HepG2 (cell line): ENCODE measurements around the gene PCNX1. TPM values are rescaled to one million over a fixed set of nuclear protein-coding genes. Genes with fewer than 3 reads are reported as not detected.

Experiments
- ATAC-seq: fragments of 200-7000 bp; cut with Tn5 transposase; 3 replicates; pipeline ENCODE4 v1.9.1; 2020; ENCODE audit warnings: mild to moderate bottlenecking, moderate library complexity
- BruUV-seq: library from RNA; stranded (reverse); fragments of 400-500 nt; replicated peaks from 2 replicates; lab custom pipeline; 2021; lab: Mats Ljungman, UMichigan
- CTCF ChIA-PET: fragments of 300-600 bp; formaldehyde crosslinking; extraction: SDS; loops from one replicate; lab custom pipeline; 2021; ENCODE audit warnings: low total read pairs, inconsistent platforms, low intra/inter-chr PET ratio; lab: Yijun Ruan, JAX
- POLR2A ChIA-PET: fragments of 350-600 bp; sonication (Branson Sonifier 250); formaldehyde crosslinking; loops from one replicate; lab custom pipeline; 2020; ENCODE audit warnings: antibody characterized with exemption, inconsistent platforms; lab: Yijun Ruan, JAX
- DNase-seq: peaks from one replicate; pipeline ENCODE4 v3.0.0-alpha.2; 2015; ENCODE audit warnings: low spot score
- FAIRE-seq: peaks from 3 replicates; lab custom pipeline; 2011; peaks lifted over from hg19 to GRCh38; lab: Jason Lieb, UNC
- H2AFZ ChIP-seq: one replicate; pipeline ENCODE4 v1.6.1; 2011; ENCODE audit warnings: low read length, inconsistent platforms
- H3K27ac ChIP-seq: fragments of 300-600 bp; 3 replicates; pipeline ENCODE4 v1.8.0; 2011; ENCODE audit warnings: mixed run types, mild to moderate bottlenecking, mixed read lengths, low read length, inconsistent platforms; ENCODE audit not compliant: insufficient read depth; ENCODE audit errors: extremely low read length
- H3K27me3 ChIP-seq, 2 experiments: fragments of 200-600 bp in 1 of 2; 2 replicates in 1 of 2; 3 replicates in 1 of 2; pipeline versions ENCODE4 v1.6.0 to v1.8.0; 2011; ENCODE audit warnings: low read length in 2 of 2, mild to moderate bottlenecking in 2 of 2, moderate library complexity in 2 of 2, inconsistent platforms in 1 of 2; ENCODE audit not compliant: insufficient read depth in 2 of 2, control insufficient read depth in 1 of 2
- H3K36me3 ChIP-seq, 2 experiments: fragments of 200-600 bp in 1 of 2; replicated peaks in 1 of 2; 2 replicates in 1 of 2; 3 replicates in 1 of 2; pipeline versions ENCODE4 v1.5.1 to v1.8.0; 2011; ENCODE audit warnings: low read length in 2 of 2, inconsistent platforms in 1 of 2; ENCODE audit not compliant: insufficient read depth in 2 of 2, control insufficient read depth in 1 of 2
- H3K4me1 ChIP-seq: 2 replicates; pipeline ENCODE4 v1.5.1; 2012; ENCODE audit warnings: low read length, inconsistent platforms; ENCODE audit not compliant: insufficient read depth
- H3K4me2 ChIP-seq: 2 replicates; pipeline ENCODE4 v1.6.0; 2011; ENCODE audit warnings: low read depth, low read length, inconsistent platforms
- H3K4me3 ChIP-seq, 3 experiments: fragments of 200-600 bp in 1 of 3; sonication (generic), shearing (Covaris generic) in 1 of 3; replicated peaks in 1 of 3; 2 replicates each; pipeline ENCODE4 v1.5.1; 2011 to 2016; ENCODE audit warnings: low read length in 3 of 3, inconsistent platforms in 2 of 3, low read depth in 2 of 3, mild to moderate bottlenecking in 2 of 3, control low read depth in 1 of 3, mixed read lengths in 1 of 3; ENCODE audit not compliant: insufficient read depth in 1 of 3
- H3K79me2 ChIP-seq: one replicate; pipeline ENCODE4 v1.6.1; 2011; ENCODE audit warnings: low read length, inconsistent platforms; ENCODE audit not compliant: insufficient read depth
- H3K9ac ChIP-seq: 2 replicates; pipeline ENCODE4 v1.6.0; 2011; ENCODE audit warnings: mild to moderate bottlenecking, low read depth, low read length, inconsistent platforms; ENCODE audit not compliant: insufficient read depth
- H3K9me3 ChIP-seq: 2 replicates; pipeline ENCODE4 v1.5.1; 2012; ENCODE audit warnings: mild to moderate bottlenecking, low read length
- H4K20me1 ChIP-seq: 2 replicates; pipeline ENCODE4 v1.6.0; 2011; ENCODE audit warnings: inconsistent platforms, mild to moderate bottlenecking, low read length, moderate library complexity; ENCODE audit not compliant: insufficient read depth
- CBX1 ChIP-seq: IDR thresholded peaks from one replicate; pipeline ENCODE4 v1.6.1; 2016; ENCODE audit warnings: antibody characterized with exemption, low read depth
- ELF4 ChIP-seq: sonication (generic); formaldehyde crosslinking; IDR thresholded peaks from 2 replicates; pipeline ENCODE4 v1.5.0; 2020; ENCODE audit warnings: missing genetic modification reagents, mild to moderate bottlenecking, moderate library complexity, borderline replicate concordance
- HOXA7 ChIP-seq: sonication (generic); formaldehyde crosslinking; IDR thresholded peaks from 2 replicates; pipeline ENCODE4 v1.8.1; 2022; ENCODE audit warnings: mild to moderate bottlenecking, missing genetic modification reagents, moderate library complexity
- KDM5B ChIP-seq: sonication (generic); formaldehyde crosslinking; IDR thresholded peaks from 2 replicates; pipeline ENCODE4 v1.4.0; 2020; ENCODE audit warnings: missing genetic modification reagents, mild to moderate bottlenecking, borderline replicate concordance
- POGK ChIP-seq: sonication (generic); formaldehyde crosslinking; conservative IDR thresholded peaks from 2 replicates; pipeline ENCODE4 v1.8.0; 2022; ENCODE audit warnings: mild to moderate bottlenecking, moderate library complexity, missing genetic modification reagents
- ZNF20 ChIP-seq: sonication (generic); formaldehyde crosslinking; IDR thresholded peaks from 2 replicates; pipeline ENCODE4 v1.4.0; 2020; ENCODE audit warnings: mild to moderate bottlenecking, moderate library complexity, missing genetic modification reagents
- ZNF496 ChIP-seq: sonication (generic); formaldehyde crosslinking; IDR thresholded peaks from 2 replicates; pipeline ENCODE4 v1.8.1; 2023; ENCODE audit warnings: mild to moderate bottlenecking, moderate library complexity, missing genetic modification reagents; ENCODE audit not compliant: insufficient replicate concordance
- WGBS: methylation state at CpG from one replicate; pipeline ENCODE4 v1.1.6; 2017; ENCODE audit warnings: low lambda C conversion rate; 5-methylcytosine and 5-hydroxymethylcytosine counted together
- in situ Hi-C: cut with HindIII; loops from 2 replicates; pipeline ENCODE4 v1.10.0; 2017; ENCODE audit warnings: low pct_unique_long_range_greater_than_20kb; ENCODE audit not compliant: extremely low pct_ligation_motif_present
- intact Hi-C: fragments of 100-400 bp; cut with micrococcal nuclease; formaldehyde crosslinking; loops from one replicate; pipeline ENCODE4 v1.10.0; 2022; ENCODE audit not compliant: unreplicated experiment
- polyA plus RNA-seq, 8 experiments: library from polyadenylated mRNA; depleted of rRNA in 3 of 8; stranded (reverse) in 7 of 8; unstranded in 1 of 8; fragments of >200 nt; fragmentation: Illumina TruSeq in 4 of 8; extraction: Trizol in 4 of 8; gene quantifications; 2 replicates each; pipeline versions ENCODE4 v1.2.1 to v1.2.3, GENCODE V29; 2011 to 2016; ENCODE audit warnings: low read depth in 4 of 8, missing spikeins in 1 of 8, mixed read lengths in 1 of 8; ENCODE audit not compliant: insufficient read depth in 1 of 8
- total RNA-seq, 5 experiments: library from RNA; depleted of rRNA; stranded (reverse); fragments of >200 nt; fragmentation: Illumina TruSeq; extraction: Trizol; gene quantifications; 2 replicates each; pipeline ENCODE4 v1.2.3, GENCODE V29; 2016; ENCODE audit warnings: low read depth in 1 of 5

PCNX1 gene
- total and polyA plus RNA-seq, 2 of the 13 experiments (the other 11 are each of a cell fraction or from before 2014, with no cell fraction given) = 24.9 to 30.3 TPM

DNA sequence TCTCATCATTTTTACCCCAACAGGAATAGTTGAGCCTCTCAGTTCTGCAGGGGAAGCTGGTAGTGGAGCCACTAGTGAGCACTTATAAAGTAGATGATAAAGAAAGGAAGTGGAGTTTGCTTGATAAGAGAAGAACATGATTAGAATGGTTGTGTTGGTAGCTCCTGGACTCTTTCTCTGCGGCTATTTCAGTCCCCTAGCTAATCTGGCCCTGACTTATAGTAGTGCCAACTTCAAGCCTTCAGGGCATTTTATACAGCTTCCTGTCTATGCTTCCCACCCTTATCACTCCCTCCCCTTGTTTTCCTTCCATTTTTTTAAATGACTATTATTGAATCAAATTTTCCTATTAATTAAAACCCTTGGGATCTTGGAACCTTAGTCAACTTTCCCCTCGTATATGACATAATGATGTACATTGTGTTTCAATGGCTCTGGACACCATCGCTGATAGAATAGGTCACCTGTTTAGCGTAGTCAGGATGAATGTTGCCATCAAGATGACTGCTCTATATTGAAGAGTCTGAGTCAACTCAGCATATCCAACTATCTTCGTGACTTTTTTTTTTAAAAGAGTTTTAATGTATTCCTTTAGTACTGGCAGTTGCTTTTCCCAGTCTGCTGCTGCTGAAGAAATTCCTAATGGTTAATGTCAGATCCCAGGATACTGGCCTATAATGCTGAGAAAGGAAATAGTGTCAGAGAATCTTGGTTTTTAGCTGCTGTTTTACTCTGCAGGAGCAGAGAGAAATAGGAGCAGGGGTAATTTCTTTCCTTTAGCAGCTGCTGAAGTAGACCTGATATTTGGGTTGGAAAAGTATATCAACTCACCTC is 16.2 kb upstream of the PCNX1 start:
- no peak overlapping the region for H3K9ac ChIP-seq
- in situ Hi-C loops (no loop called here), intact Hi-C loops (no loop called here)
- no peak overlapping the region for H2AFZ ChIP-seq
- ChIA-PET POLR2A (interaction anchor here (0.5 kb wide), 1 partner anchor 181 kb away, joined by 3 read pairs; no protein-coding TSS in a partner anchor), CTCF (no interaction called here)
- no peaks in the 10 kb centered on the region for H3K79me2 ChIP-seq
- H3K36me3 ChIP-seq = no peaks in the 10 kb centered on the region
- no peaks in the 10 kb centered on the region for H4K20me1 ChIP-seq
- TF ChIP-seq ELF4 (CRISPR knock-in tag) (no peak), CBX1 (no peak), HOXA7 (no peak), KDM5B (CRISPR knock-in tag) (no peak), ZNF20 (CRISPR knock-in tag) (no peak), ZNF496 (no peak), POGK (CRISPR knock-in tag) (no peak)
- peaks cover 27% of the 10 kb centered on the region for H3K4me1 ChIP-seq
- ATAC-seq (no peak), FAIRE-seq (no peak), DNase-seq (no peak)
- no peak overlapping the region for H3K4me3 ChIP-seq
- H3K27ac ChIP-seq = no peak overlapping the region
- H3K9me3 ChIP-seq = no peaks in the 10 kb centered on the region
- 57% methylated on average over 5 of the region's 5 CpGs for WGBS
- peaks cover 0 to 11% of the 10 kb centered on the region in 2 experiments; a peak in 2 of 5 replicates for H3K27me3 ChIP-seq
- no peak overlapping the region for H3K4me2 ChIP-seq
- BruUV-seq = no TSS peak
